Measurements from ENCODE around the gene SLC8B1.
A peak's percentile ranks its signal among the peaks of the same experiment; 100 is the strongest.

SLC8B1 gene

GRCh38 chr12:113314121-113314529, 20.8 kb downstream of the SLC8B1 start:
- H3K36me3 ChIP-seq (ENCODE audit: control insufficient read depth in 2 of 2, insufficient read depth in 1 of 2, low read length in 2 of 2): peaks cover 0 to 31% of the 10 kb centered on the region in 2 experiments; a peak in 1 of 3 replicates
- CTCF ChIA-PET: interaction anchor here (1.7 to 3.4 kb wide), 3 partner anchors 15 to 111 kb away, joined by 7 to 21 read pairs (median 8); partner anchors contain the start of gene SDSL
- POLR2A ChIA-PET: no interaction called here
- no peaks in the 10 kb centered on the region for H3K9me3 ChIP-seq (ENCODE audit: control insufficient read depth, insufficient read depth, low read depth, low read length)
- no peaks in the 10 kb centered on the region for H3K4me1 ChIP-seq (ENCODE audit: control insufficient read depth, insufficient read depth, low read length)
- H3K4me3 ChIP-seq (ENCODE audit: low read depth, low read length): no peak overlapping the region
- TF ChIP-seq EGR2 (tag by site-specific recombination; IDR thresholded peaks at IDR 0.05; ENCODE audit: low read depth) (peak; percentile 91), ZNF146 (tag by site-specific recombination; IDR thresholded peaks at IDR 0.05) (no peak), KLF9 (tag by site-specific recombination; IDR thresholded peaks at IDR 0.05; ENCODE audit: low read depth) (no peak), ZNF398 (tag by site-specific recombination; IDR thresholded peaks at IDR 0.05) (no peak), ZFHX2 (tag by site-specific recombination; conservative IDR thresholded peaks at IDR 0.05) (peak; percentile 78), ZSCAN23 (tag by site-specific recombination; IDR thresholded peaks at IDR 0.05) (no peak), ZNF670 (tag by site-specific recombination; IDR thresholded peaks at IDR 0.05; ENCODE audit: low read depth) (no peak), ZNF239 (tag by site-specific recombination; IDR thresholded peaks at IDR 0.05) (no peak), ZNF433 (tag by site-specific recombination; IDR thresholded peaks at IDR 0.05; ENCODE audit: low read depth) (no peak), ZNF114 (tag by site-specific recombination; IDR thresholded peaks at IDR 0.05) (no peak), ZNF112 (tag by site-specific recombination; IDR thresholded peaks at IDR 0.05) (no peak), PRDM4 (tag by site-specific recombination; IDR thresholded peaks at IDR 0.05) (no peak)
- TF ChIP-seq, protein P1, sequence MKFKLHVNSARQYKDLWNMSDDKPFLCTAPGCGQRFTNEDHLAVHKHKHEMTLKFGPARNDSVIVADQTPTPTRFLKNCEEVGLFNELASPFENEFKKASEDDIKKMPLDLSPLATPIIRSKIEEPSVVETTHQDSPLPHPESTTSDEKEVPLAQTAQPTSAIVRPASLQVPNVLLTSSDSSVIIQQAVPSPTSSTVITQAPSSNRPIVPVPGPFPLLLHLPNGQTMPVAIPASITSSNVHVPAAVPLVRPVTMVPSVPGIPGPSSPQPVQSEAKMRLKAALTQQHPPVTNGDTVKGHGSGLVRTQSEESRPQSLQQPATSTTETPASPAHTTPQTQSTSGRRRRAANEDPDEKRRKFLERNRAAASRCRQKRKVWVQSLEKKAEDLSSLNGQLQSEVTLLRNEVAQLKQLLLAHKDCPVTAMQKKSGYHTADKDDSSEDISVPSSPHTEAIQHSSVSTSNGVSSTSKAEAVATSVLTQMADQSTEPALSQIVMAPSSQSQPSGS (tag by site-specific recombination; IDR thresholded peaks at IDR 0.05; ENCODE audit: low read depth): no peak
- no peak overlapping the region for H3K27ac ChIP-seq (ENCODE audit: extremely low read depth, low read depth, low read length)

- H3K36me3 ChIP-seq (ENCODE audit: control insufficient read depth in 2 of 2, insufficient read depth in 1 of 2, low read length in 2 of 2): peaks cover 0 to 19% of the 10 kb centered on the region in 2 experiments; a peak in 1 of 3 replicates
- CTCF ChIA-PET: interaction anchor here (0.5 to 2.0 kb wide), 6 partner anchors 46 to 151 kb away, joined by 3 to 11 read pairs (median 4); no protein-coding TSS in a partner anchor
Measured at GRCh38 chr12:113310489-113310888, 24.4 kb downstream of the SLC8B1 start.

More at GRCh38 chr12:113310489-113310888, 24.4 kb downstream of the SLC8B1 start:
- Histone ChIP-seq H3K9me3 (ENCODE audit: control insufficient read depth, insufficient read depth, low read depth, low read length) (no peaks in the 10 kb centered on the region), H3K4me1 (ENCODE audit: control insufficient read depth, insufficient read depth, low read length) (no peaks in the 10 kb centered on the region), H3K4me3 (ENCODE audit: low read depth, low read length) (no peak overlapping the region), H3K27ac (ENCODE audit: extremely low read depth, low read depth, low read length) (no peak overlapping the region)
- TF ChIP-seq ZBTB20 (tag by site-specific recombination; IDR thresholded peaks at IDR 0.05) (no peak), ZBTB17 (tag by site-specific recombination; IDR thresholded peaks at IDR 0.05) (peak; percentile 85), ZFP41 (tag by site-specific recombination; IDR thresholded peaks at IDR 0.05; ENCODE audit: borderline replicate concordance) (no peak), OVOL3 (tag by site-specific recombination; IDR thresholded peaks at IDR 0.05) (no peak), SETDB1 (IDR thresholded peaks at IDR 0.05; ENCODE audit: insufficient read length, low read length) (no peak), SCRT2 (tag by site-specific recombination; IDR thresholded peaks at IDR 0.05) (peak; percentile 9; the same call in 1 of the 2 replicates), CTCF (tag by site-specific recombination; IDR thresholded peaks at IDR 0.05) (peak; percentile 53), ZNF654 (tag by site-specific recombination; IDR thresholded peaks at IDR 0.05; ENCODE audit: low read depth) (peak; percentile 14; the same call in 1 of the 2 replicates), ZNF626 (tag by site-specific recombination; IDR thresholded peaks at IDR 0.05) (no peak), GLI2 (tag by site-specific recombination; IDR thresholded peaks at IDR 0.05; ENCODE audit: borderline replicate concordance, low read depth) (no peak), ZNF23 (tag by site-specific recombination; IDR thresholded peaks at IDR 0.05; ENCODE audit: borderline replicate concordance) (peak; percentile 97)
- POLR2A ChIA-PET: no interaction called here

Data from HEK293 (cell line).